ENCODE measurements around the gene HCFC2. TPM values are rescaled to one million over a fixed set of nuclear protein-coding genes. Genes with fewer than 3 reads are reported as not detected.
A peak's percentile ranks its signal among the peaks of the same experiment; 100 is the strongest.

The HCFC2 gene
- total RNA-seq, 4 donors from 2014 or later = 29.0 to 54.5 (median 36.1) TPM

GRCh38 chr12:104133321-104133720 lies 69.0 kb downstream of the HCFC2 start:
- TF ChIP-seq EP300 (IDR thresholded peaks at IDR 0.05) (no peak), POLR2AphosphoS5 (IDR thresholded peaks at IDR 0.05) (no peak), CTCF (IDR thresholded peaks at IDR 0.05) (no peak), POLR2A (IDR thresholded peaks at IDR 0.05) (no peak)
- Histone ChIP-seq H3K27ac (peak overlapping the region in 2 of 4 donors; percentile 35 to 42), H3K9me3 (no peaks in the 10 kb centered on the region), H3K4me1 (peaks cover 22 to 87% (median 29%) of the 10 kb centered on the region in 3 donors), H3K4me3 (no peak overlapping the region), H3K27me3 (no peaks in the 10 kb centered on the region), H3K36me3 (peaks cover 3 to 44% of the 10 kb centered on the region in 2 donors)
- ATAC-seq = no peak
- 91 to 92% methylated on average over 5 of the region's 5 CpGs for WGBS, 2 donors (ENCODE audit: low coverage in 1 of 2)

DNA sequence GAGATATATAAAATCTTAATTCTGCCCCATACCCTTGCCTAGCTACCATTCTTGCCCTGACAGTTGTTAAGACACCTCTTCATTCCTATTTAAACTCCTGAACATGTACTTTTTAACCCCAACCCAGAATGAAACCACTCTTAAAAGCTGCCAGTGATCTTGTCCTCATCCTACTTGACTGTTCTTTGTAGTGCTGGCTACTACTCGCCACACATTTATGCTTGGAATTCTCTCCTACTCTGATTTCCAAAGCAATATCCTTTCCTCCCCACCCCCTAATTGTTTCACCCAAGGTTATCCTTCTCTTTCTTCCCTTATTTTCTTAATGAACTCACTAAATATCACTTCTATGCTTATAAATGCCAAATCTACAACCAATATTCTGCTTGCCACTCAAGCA lies 69.5 kb downstream of the HCFC2 start:
- peaks cover 3 to 38% of the 10 kb centered on the region in 2 donors for H3K36me3 ChIP-seq
- ATAC-seq = no peak
- H3K4me1 ChIP-seq = peaks cover 22 to 88% (median 32%) of the 10 kb centered on the region in 3 donors
- H3K27ac ChIP-seq = peak overlapping the region in 1 of 4 donors; percentile 35
- 89 to 90% methylated on average over 1 of the region's 1 CpG for WGBS, 2 donors (ENCODE audit: low coverage in 1 of 2)
- no peak overlapping the region for H3K4me3 ChIP-seq
- TF ChIP-seq EP300 (IDR thresholded peaks at IDR 0.05) (no peak), POLR2AphosphoS5 (IDR thresholded peaks at IDR 0.05) (no peak), CTCF (IDR thresholded peaks at IDR 0.05) (no peak), POLR2A (IDR thresholded peaks at IDR 0.05) (no peak)
- no peaks in the 10 kb centered on the region for H3K27me3 ChIP-seq
- H3K9me3 ChIP-seq = no peaks in the 10 kb centered on the region

DNA sequence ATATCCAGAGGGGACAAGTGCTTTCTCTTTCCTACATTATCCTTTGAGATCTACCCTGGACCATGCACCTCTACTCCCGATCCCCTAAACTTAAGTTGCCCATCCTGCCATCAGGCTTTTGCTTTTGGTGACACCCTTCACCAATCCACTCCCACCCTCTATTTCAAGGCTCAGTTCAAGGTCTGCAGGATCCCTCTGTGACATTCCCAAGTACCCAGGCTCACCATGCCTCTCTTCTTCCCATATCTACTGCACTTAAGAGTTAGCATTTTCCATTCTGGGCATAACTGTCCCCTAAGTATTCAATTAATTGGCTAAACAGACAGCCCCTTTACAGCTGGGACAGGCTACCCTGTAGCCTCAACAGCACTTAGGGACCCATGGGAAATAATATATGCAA lies 70.6 kb downstream of the HCFC2 start:
- Histone ChIP-seq H3K4me3 (no peak overlapping the region), H3K36me3 (peaks cover 3 to 32% of the 10 kb centered on the region in 2 donors), H3K27me3 (no peaks in the 10 kb centered on the region), H3K9me3 (no peaks in the 10 kb centered on the region), H3K4me1 (peaks cover 22 to 84% (median 29%) of the 10 kb centered on the region in 3 donors), H3K27ac (peak overlapping the region in 1 of 4 donors; percentile 16)
- TF ChIP-seq POLR2A (IDR thresholded peaks at IDR 0.05) (no peak), EP300 (IDR thresholded peaks at IDR 0.05) (no peak), POLR2AphosphoS5 (IDR thresholded peaks at IDR 0.05) (no peak), CTCF (IDR thresholded peaks at IDR 0.05) (no peak)
- 94 to 100% methylated on average over 1 of the region's 1 CpG for WGBS, 2 donors (ENCODE audit: low coverage in 1 of 2)
- no peak for ATAC-seq

DNA sequence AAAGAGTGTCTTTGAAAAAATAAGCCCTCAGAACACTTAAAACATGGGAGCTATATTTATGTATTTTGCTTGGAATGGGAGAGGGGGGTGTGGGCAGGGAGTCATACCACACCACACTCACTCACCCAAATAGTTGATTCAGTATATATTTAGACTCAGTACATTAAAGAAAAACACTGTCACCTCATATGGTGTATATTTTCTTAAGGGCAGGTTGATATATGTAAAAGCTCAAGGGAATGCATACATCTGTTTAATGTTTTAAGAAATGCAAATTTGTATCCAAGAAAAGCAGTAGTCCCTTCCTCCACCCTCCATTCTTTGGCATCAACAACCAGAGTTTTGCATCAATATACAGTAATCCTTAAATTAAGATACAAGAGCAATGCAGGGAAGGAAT lies 72.2 kb downstream of the HCFC2 start:
- peak overlapping the region; percentile 60 to 78 for H3K4me3 ChIP-seq
- peaks cover 3 to 30% of the 10 kb centered on the region in 2 donors for H3K36me3 ChIP-seq
- ATAC-seq = no peak
- H3K27me3 ChIP-seq = no peaks in the 10 kb centered on the region
- TF ChIP-seq POLR2AphosphoS5 (IDR thresholded peaks at IDR 0.05) (no peak), EP300 (IDR thresholded peaks at IDR 0.05) (no peak), CTCF (IDR thresholded peaks at IDR 0.05) (no peak), POLR2A (IDR thresholded peaks at IDR 0.05) (no peak)
- H3K4me1 ChIP-seq = peaks cover 10 to 67% (median 19%) of the 10 kb centered on the region in 3 donors
- no peaks in the 10 kb centered on the region for H3K9me3 ChIP-seq
- peak overlapping the region; percentile 87 to 98 (median 96) for H3K27ac ChIP-seq
